Measurements from ENCODE around the gene EMILIN2. TPM values are rescaled to one million over a fixed set of nuclear protein-coding genes. Genes with fewer than 3 reads are reported as not detected.
"Not testable (repeated sequence)": the region's sequence is repeated elsewhere in the genome, so short reads cannot be mapped to it uniquely, and the experiment has no call there.

Gene EMILIN2
- polyA plus RNA-seq, 4 donors: 12.4 to 34.8 (median 14.4) TPM

DNA sequence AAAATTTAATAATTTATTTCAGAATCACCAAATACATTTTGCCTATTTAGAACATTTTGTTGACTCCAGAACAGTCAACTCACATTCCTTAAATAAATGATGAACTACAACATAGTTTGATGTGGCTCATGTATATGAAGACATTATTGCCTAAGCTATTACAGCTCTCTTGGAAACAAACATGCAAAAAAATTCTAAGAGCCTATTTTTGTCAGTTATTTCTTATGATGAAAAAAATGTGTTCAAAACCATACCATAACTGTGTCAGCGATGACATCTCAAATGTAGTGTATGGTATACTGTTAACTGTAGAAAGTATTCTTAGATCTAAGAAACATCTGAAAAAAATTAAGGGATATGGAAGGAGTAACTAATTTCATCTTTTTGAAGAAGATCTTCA lies 6.3 kb upstream of the EMILIN2 start:
- no peak for DNase-seq (ENCODE audit: low read depth in 4 of 4, low spot score in 3 of 4)

DNA sequence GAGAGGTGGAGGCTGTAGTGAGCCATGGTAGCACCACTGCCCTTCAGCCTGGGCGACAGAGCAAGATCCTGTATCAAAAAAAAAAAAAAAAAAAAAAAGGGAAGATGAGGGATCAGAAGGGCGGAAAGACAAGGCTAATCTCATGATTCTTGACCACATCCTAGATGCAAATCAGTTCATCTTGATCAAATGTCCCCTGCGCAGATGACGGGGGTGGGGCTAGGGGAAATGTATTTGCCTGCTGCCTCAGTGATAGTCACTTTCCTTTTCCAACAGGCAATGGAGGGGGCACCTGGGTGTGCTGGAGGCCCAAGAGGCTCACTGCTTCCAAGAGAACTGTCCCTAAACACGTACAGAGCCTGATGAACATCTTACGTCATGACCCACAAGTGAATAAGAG lies 3.7 kb upstream of the EMILIN2 start:
- DNase-seq (ENCODE audit: low read depth in 4 of 4, low spot score in 3 of 4): no peak

DNA sequence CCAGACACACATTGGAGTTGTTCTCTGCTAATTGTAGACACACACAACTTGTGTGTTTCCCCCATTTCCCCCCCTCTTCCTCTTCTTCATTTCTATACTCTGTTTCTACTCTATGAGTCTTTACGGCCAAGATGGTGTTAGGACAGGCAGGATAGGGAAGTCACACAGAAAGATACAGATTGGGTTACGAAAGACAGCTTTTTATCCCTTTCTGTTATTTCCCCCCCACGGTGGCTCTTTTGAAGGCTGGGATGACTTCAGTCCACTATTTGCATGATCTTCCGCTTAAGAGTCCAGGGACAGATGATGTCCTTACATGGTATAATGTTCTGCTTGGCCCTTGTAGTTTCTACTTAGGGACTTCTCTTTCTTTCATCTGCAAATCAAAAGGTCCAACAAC lies 1.6 kb upstream of the EMILIN2 start:
- DNase-seq (ENCODE audit: low read depth in 4 of 4, low spot score in 3 of 4): no peak

GRCh38 chr18:2847317-2848246 lies 776 bp downstream of the EMILIN2 start:
- no peak for DNase-seq (ENCODE audit: low read depth in 4 of 4, low spot score in 3 of 4)

- no peak for DNase-seq (ENCODE audit: low read depth in 4 of 4, low spot score in 3 of 4)
Observed at GRCh38 chr18:2848247-2849246, 1.7 kb downstream of the EMILIN2 start.

GRCh38 chr18:2850816-2851215 lies 4.0 kb downstream of the EMILIN2 start:
- DNase-seq (ENCODE audit: low read depth in 4 of 4, low spot score in 3 of 4): no peak

DNA sequence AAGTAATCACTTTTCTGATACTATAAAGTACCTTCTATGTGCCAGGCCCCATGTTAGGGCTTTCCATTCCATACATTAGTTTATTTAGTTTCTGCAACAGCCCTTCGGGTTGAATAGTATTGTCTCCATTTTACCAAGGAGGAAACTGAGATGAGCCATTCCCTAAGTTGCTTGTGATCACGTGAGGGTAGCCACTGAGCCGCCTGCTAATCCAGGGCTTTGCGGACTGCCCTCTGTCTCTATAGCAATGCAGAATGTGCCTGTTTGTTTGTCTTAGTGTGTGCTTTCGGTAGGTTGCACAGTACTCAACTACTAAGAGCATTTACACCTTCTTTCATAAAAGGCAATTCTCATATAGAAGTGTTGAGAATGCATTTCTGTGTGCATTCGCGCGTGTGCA lies 5.0 kb downstream of the EMILIN2 start:
- no peak for DNase-seq (ENCODE audit: low read depth in 4 of 4, low spot score in 3 of 4)

DNA sequence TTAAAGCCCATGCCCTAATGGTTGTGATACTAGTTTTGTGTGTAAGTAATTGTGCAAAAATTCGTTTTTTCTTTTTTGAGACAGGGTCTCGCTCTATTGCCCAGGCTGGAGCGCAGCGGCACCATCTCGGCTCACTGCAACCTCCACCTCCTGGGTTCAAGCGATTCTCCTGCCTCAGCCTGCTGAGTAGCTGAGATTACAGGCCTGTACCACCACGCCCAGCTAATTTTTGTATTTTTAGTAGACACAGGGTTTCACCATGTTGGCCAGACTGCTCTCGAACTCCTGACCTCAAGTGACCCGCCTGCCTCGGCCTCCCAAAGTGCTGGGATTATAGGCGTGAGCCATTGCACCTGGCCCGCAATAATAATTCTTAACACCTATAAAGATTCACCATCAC lies 5.7 kb downstream of the EMILIN2 start:
- not testable (repeated sequence) for DNase-seq (ENCODE audit: low read depth in 4 of 4, low spot score in 3 of 4)

GRCh38 chr18:2853173-2853925 lies 6.5 kb downstream of the EMILIN2 start:
- no peak for DNase-seq (ENCODE audit: low read depth in 4 of 4, low spot score in 3 of 4)

- no peak for DNase-seq (ENCODE audit: low read depth in 4 of 4, low spot score in 3 of 4)
Observed at GRCh38 chr18:2853926-2854664, 7.3 kb downstream of the EMILIN2 start.

- DNase-seq (ENCODE audit: low read depth in 4 of 4, low spot score in 3 of 4): no peak
Observed at GRCh38 chr18:2854875-2855274, 8.1 kb downstream of the EMILIN2 start.

GRCh38 chr18:2855560-2856350 lies 8.9 kb downstream of the EMILIN2 start:
- DNase-seq (ENCODE audit: low read depth in 4 of 4, low spot score in 3 of 4): no peak

DNA sequence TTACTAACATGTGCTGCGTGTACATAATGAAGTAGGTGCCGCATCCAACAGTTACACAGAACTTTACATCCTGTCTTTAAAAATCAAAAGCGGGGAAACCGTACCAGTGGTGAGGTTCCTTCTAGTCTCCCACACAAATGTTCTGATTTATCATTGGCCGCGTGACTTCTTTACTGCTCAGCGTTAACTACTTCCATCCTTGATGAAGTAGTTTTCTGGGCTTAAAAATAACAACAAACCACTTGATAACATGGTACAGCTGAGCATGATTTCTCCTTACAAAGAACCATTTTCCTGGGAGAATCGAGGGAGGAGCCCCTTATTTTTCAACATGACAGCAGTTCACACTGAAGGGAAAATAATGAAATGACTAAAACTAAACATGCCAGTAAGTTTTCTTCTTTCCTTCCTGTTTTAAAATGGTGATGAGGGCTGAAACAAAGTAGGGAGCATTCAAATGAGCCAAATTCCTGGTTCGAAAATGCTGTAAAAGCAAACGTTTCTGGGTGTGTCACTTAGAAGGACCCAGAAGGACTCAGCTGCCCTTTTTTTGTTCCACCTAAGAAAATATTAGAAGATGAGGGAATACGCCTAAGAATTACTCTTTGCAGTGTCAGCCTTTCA lies 9.9 kb downstream of the EMILIN2 start:
- DNase-seq (ENCODE audit: low read depth in 4 of 4, low spot score in 3 of 4): no peak

- no peak for DNase-seq (ENCODE audit: low read depth in 4 of 4, low spot score in 3 of 4)
Observed at GRCh38 chr18:2857491-2858131, 10.8 kb downstream of the EMILIN2 start.

GRCh38 chr18:2860397-2860796 lies 13.6 kb downstream of the EMILIN2 start:
- DNase-seq (ENCODE audit: low read depth in 4 of 4, low spot score in 3 of 4): not testable (repeated sequence)

DNA sequence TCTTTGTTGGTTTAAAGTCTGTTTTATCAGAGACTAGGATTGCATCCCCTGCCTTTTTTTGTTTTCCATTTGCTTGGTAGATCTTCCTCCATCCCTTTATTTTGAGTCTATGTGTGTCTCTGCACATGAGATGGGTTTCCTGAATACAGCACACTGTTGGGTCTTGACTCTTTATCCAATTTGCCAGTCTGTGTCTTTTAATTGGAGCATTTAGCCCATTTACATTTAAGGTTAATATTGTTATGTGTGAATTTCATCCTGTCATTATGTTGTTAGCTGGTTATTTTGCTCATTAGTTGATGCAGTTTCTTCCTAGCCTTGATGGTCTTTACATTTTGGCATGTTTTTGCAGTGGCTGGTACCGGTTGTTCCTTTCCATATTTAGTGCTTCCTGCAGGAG lies 17.2 kb downstream of the EMILIN2 start:
- not testable (repeated sequence) for DNase-seq (ENCODE audit: low read depth in 4 of 4, low spot score in 3 of 4)

DNA sequence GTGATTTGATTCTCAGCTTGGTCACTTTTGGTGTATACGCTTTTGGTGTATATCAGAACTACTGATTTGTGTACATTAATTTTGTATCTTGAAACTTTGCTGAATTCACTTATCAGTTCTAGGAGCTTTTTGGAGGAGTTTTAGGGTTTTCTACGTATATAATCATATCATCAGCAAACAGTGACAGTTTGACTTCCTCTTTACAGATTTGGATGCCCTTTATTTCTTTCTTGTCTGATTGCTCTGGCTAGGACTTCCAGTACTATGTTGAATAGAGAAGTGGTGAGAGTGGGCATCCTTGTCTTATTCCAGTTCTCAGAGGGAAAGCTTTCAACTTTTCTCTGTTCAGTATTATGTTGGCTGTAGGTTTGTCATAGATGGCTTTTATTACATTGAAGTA lies 19.7 kb downstream of the EMILIN2 start:
- DNase-seq (ENCODE audit: low read depth in 4 of 4, low spot score in 3 of 4): not testable (repeated sequence)

- DNase-seq (ENCODE audit: low read depth in 4 of 4, low spot score in 3 of 4): no peak
Observed at GRCh38 chr18:2869207-2869606, 22.4 kb downstream of the EMILIN2 start.
